Trophoblast cell (in vitro differentiated cells and primary cell): Measurements from ENCODE around the gene IGFALS.

Experiments used
- DNase-seq, 2 donors: peaks; one replicate each; pipeline ENCODE4 v3.0.0-alpha.2; 2016
- H2AFZ ChIP-seq: 2 replicates; pipeline ENCODE4 v1.6.1; 2013; ENCODE audit warnings: low read length, moderate library complexity, mild to moderate bottlenecking; ENCODE audit not compliant: insufficient read depth, poor library complexity
- H2AK5ac ChIP-seq: 2 replicates; pipeline ENCODE4 v1.6.1; 2013; ENCODE audit warnings: mild to moderate bottlenecking, low read length
- H2BK120ac ChIP-seq: 2 replicates; pipeline ENCODE4 v1.6.1; 2013; ENCODE audit warnings: low read length, mild to moderate bottlenecking, moderate library complexity; ENCODE audit not compliant: insufficient read depth, poor library complexity
- H2BK12ac ChIP-seq: 2 replicates; pipeline ENCODE4 v1.6.1; 2013; ENCODE audit warnings: mild to moderate bottlenecking, low read length, moderate library complexity
- H2BK5ac ChIP-seq: 2 replicates; pipeline ENCODE4 v1.6.1; 2013; ENCODE audit warnings: low read length, low read depth, moderate library complexity, mild to moderate bottlenecking; ENCODE audit not compliant: poor library complexity
- H3K14ac ChIP-seq: 2 replicates; pipeline ENCODE4 v1.6.1; 2013; ENCODE audit warnings: mild to moderate bottlenecking, low read length
- H3K18ac ChIP-seq: 2 replicates; pipeline ENCODE4 v1.6.1; 2013; ENCODE audit warnings: mild to moderate bottlenecking, low read length
- H3K23ac ChIP-seq: 2 replicates; pipeline ENCODE4 v1.6.1; 2013; ENCODE audit warnings: low read length
- H3K27ac ChIP-seq: 2 replicates; pipeline ENCODE4 v1.5.1; 2013; ENCODE audit warnings: low read depth, mild to moderate bottlenecking, inconsistent platforms, low read length, moderate library complexity
- H3K27me3 ChIP-seq: 2 replicates; pipeline ENCODE4 v1.6.1; 2013; ENCODE audit warnings: inconsistent platforms, mild to moderate bottlenecking, low read length, moderate library complexity; ENCODE audit not compliant: insufficient read depth
- H3K36me3 ChIP-seq, 2 experiments: 1 replicate in 1 of 2; 2 replicates in 1 of 2; pipeline ENCODE4 v1.6.1; 2013; ENCODE audit warnings: low read length in 2 of 2, mild to moderate bottlenecking in 2 of 2, moderate library complexity in 1 of 2; ENCODE audit not compliant: insufficient read depth in 2 of 2, control insufficient read depth in 1 of 2
- H3K4ac ChIP-seq: 2 replicates; pipeline ENCODE4 v1.6.1; 2013; ENCODE audit warnings: low read depth, mild to moderate bottlenecking, low read length, moderate library complexity
- H3K4me1 ChIP-seq, 2 experiments: 1 replicate in 1 of 2; 2 replicates in 1 of 2; pipeline ENCODE4 v1.6.1; 2013; ENCODE audit warnings: low read length in 2 of 2, mild to moderate bottlenecking in 2 of 2, moderate library complexity in 1 of 2; ENCODE audit not compliant: insufficient read depth in 2 of 2, control insufficient read depth in 1 of 2
- H3K4me2 ChIP-seq: 2 replicates; pipeline ENCODE4 v1.6.1; 2013; ENCODE audit warnings: inconsistent platforms, mild to moderate bottlenecking, low read length, moderate library complexity
- H3K4me3 ChIP-seq: 2 replicates; pipeline ENCODE4 v1.5.1; 2013; ENCODE audit warnings: mild to moderate bottlenecking, low read depth, low read length, inconsistent platforms
- H3K79me1 ChIP-seq: one replicate; pipeline ENCODE4 v1.6.1; 2013; ENCODE audit warnings: low read length
- H3K79me2 ChIP-seq: 2 replicates; pipeline ENCODE4 v1.6.1; 2013; ENCODE audit warnings: low read length, mild to moderate bottlenecking; ENCODE audit not compliant: control insufficient read depth, insufficient read depth, poor library complexity
- H3K9ac ChIP-seq: 2 replicates; pipeline ENCODE4 v1.6.1; 2013; ENCODE audit warnings: mild to moderate bottlenecking, low read length
- H3K9me3 ChIP-seq: 2 replicates; pipeline ENCODE4 v1.6.1; 2013; ENCODE audit warnings: low read depth, mild to moderate bottlenecking, control low read depth, inconsistent platforms, low read length; ENCODE audit not compliant: insufficient read depth
- H4K12ac ChIP-seq: 2 replicates; pipeline ENCODE4 v1.6.1; 2013; ENCODE audit warnings: low read depth, mild to moderate bottlenecking, low read length, moderate library complexity
- H4K8ac ChIP-seq: 2 replicates; pipeline ENCODE4 v1.6.1; 2013; ENCODE audit warnings: low read depth, mild to moderate bottlenecking, low read length, moderate library complexity
- H4K91ac ChIP-seq: one replicate; pipeline ENCODE4 v1.6.1; 2013; ENCODE audit warnings: low read depth, mild to moderate bottlenecking, low read length, moderate library complexity
- whole genome bisulfite sequencing: extraction: QIAGEN DNeasy Blood & Tissue Kit; methylation state at CpG from one replicate; pipeline ENCODE4 v1.1.7; 2013; ENCODE audit warnings: missing lambda C conversion rate; ENCODE audit not compliant: insufficient read length, insufficient coverage; ENCODE audit errors: extremely low coverage; 5-methylcytosine and 5-hydroxymethylcytosine counted together

The IGFALS gene

GRCh38 chr16:1769402-1770300 lies 23.9 kb downstream of the IGFALS start:
- Histone ChIP-seq H3K27me3 (no peaks in the 10 kb centered on the region), H2BK120ac (no peak overlapping the region)

GRCh38 chr16:1768767-1769401 lies 24.6 kb downstream of the IGFALS start:
- H3K23ac ChIP-seq, result no peak overlapping the region
- H3K14ac ChIP-seq, result no peak overlapping the region
- peaks cover 5 to 14% of the 10 kb centered on the region in 2 experiments for H3K4me1 ChIP-seq
- no peaks in the 10 kb centered on the region for H3K27me3 ChIP-seq
- H2BK12ac ChIP-seq, result no peak overlapping the region
- peaks cover 2% of the 10 kb centered on the region for H3K9me3 ChIP-seq
- no peak overlapping the region for H3K18ac ChIP-seq
- WGBS, result no CpG with 5 or more reads among the region's 26 CpGs
- no peak overlapping the region for H4K91ac ChIP-seq
- no peak overlapping the region for H2AFZ ChIP-seq
- H4K12ac ChIP-seq, result no peak overlapping the region
- H3K79me2 ChIP-seq, result peaks cover 15% of the 10 kb centered on the region
- H2BK5ac ChIP-seq, result no peak overlapping the region
- no peak overlapping the region for H2BK120ac ChIP-seq
- peaks cover 22% of the 10 kb centered on the region for H3K79me1 ChIP-seq
- peaks cover 54 to 59% of the 10 kb centered on the region in 2 experiments for H3K36me3 ChIP-seq
- H2AK5ac ChIP-seq, result no peak overlapping the region
- no peak overlapping the region for H3K4me3 ChIP-seq
- H3K27ac ChIP-seq, result no peak overlapping the region
- no peak overlapping the region for H4K8ac ChIP-seq
- H3K4me2 ChIP-seq, result no peak overlapping the region
- DNase-seq, result no peak
- H3K9ac ChIP-seq, result no peak overlapping the region
- no peak overlapping the region for H3K4ac ChIP-seq

More at GRCh38 chr16:1769402-1770300, 23.9 kb downstream of the IGFALS start:
- H3K79me2 ChIP-seq, result peaks cover 15% of the 10 kb centered on the region
- no peak overlapping the region for H2AK5ac ChIP-seq
- no peak overlapping the region for H2BK12ac ChIP-seq
- peaks cover 49 to 54% of the 10 kb centered on the region in 2 experiments for H3K36me3 ChIP-seq
- H3K4me3 ChIP-seq, result no peak overlapping the region
- H3K18ac ChIP-seq, result no peak overlapping the region
- no peak overlapping the region for H2BK5ac ChIP-seq
- H4K12ac ChIP-seq, result no peak overlapping the region
- H3K14ac ChIP-seq, result no peak overlapping the region
- no CpG with 5 or more reads among the region's 27 CpGs for WGBS
- no peak overlapping the region for H3K27ac ChIP-seq
- H3K23ac ChIP-seq, result no peak overlapping the region
- H3K4me1 ChIP-seq, result peaks cover 10 to 18% of the 10 kb centered on the region in 2 experiments
- no peak for DNase-seq
- no peak overlapping the region for H3K9ac ChIP-seq
- no peak overlapping the region for H3K4ac ChIP-seq
- no peak overlapping the region for H3K4me2 ChIP-seq
- H4K91ac ChIP-seq, result no peak overlapping the region
- H3K9me3 ChIP-seq, result peaks cover 2% of the 10 kb centered on the region
- no peak overlapping the region for H2AFZ ChIP-seq
- H3K79me1 ChIP-seq, result peaks cover 22% of the 10 kb centered on the region
- no peak overlapping the region for H4K8ac ChIP-seq

GRCh38 chr16:1768061-1768766 lies 25.3 kb downstream of the IGFALS start:
- Histone ChIP-seq H2BK120ac (no peak overlapping the region), H3K27ac (no peak overlapping the region)
- no CpG with 5 or more reads among the region's 41 CpGs for WGBS

More at GRCh38 chr16:1768061-1768766, 25.3 kb downstream of the IGFALS start:
- no peak overlapping the region for H3K9ac ChIP-seq
- no peak overlapping the region for H3K4me2 ChIP-seq
- peaks cover 4 to 11% of the 10 kb centered on the region in 2 experiments for H3K4me1 ChIP-seq
- H4K8ac ChIP-seq, result no peak overlapping the region
- H2AFZ ChIP-seq, result no peak overlapping the region
- H2AK5ac ChIP-seq, result no peak overlapping the region
- peaks cover 18% of the 10 kb centered on the region for H3K79me1 ChIP-seq
- no peak for DNase-seq
- H4K12ac ChIP-seq, result no peak overlapping the region
- H3K4me3 ChIP-seq, result no peak overlapping the region
- H3K14ac ChIP-seq, result no peak overlapping the region
- peaks cover 56 to 63% of the 10 kb centered on the region in 2 experiments for H3K36me3 ChIP-seq
- H2BK5ac ChIP-seq, result no peak overlapping the region
- no peak overlapping the region for H3K23ac ChIP-seq
- no peak overlapping the region for H2BK12ac ChIP-seq
- H3K4ac ChIP-seq, result no peak overlapping the region
- H3K9me3 ChIP-seq, result peaks cover 2% of the 10 kb centered on the region
- H4K91ac ChIP-seq, result no peak overlapping the region
- peaks cover 11% of the 10 kb centered on the region for H3K79me2 ChIP-seq
- H3K27me3 ChIP-seq, result no peaks in the 10 kb centered on the region
- no peak overlapping the region for H3K18ac ChIP-seq
